ENCODE measurements around the gene CHST7. TPM values are rescaled to one million over a fixed set of nuclear protein-coding genes. Genes with fewer than 3 reads are reported as not detected.
A peak's percentile ranks its signal among the peaks of the same experiment; 100 is the strongest.

Gene CHST7
- total RNA-seq, 1 donor from 2014 or later: 5.6 TPM

GRCh38 chrX:46645614-46646013, 72.0 kb downstream of the CHST7 start:
- no peak for DNase-seq (ENCODE audit: low spot score)
- Histone ChIP-seq H4K20me1 (ENCODE audit: low read depth) (no peaks in the 10 kb centered on the region), H3K9me3 (ENCODE audit: low read depth) (no peaks in the 10 kb centered on the region), H3K4me3 (no peak overlapping the region), H3K9ac (no peak overlapping the region), H3K79me2 (ENCODE audit: low read depth) (no peaks in the 10 kb centered on the region), H3K27me3 (no peaks in the 10 kb centered on the region), H3F3A (ENCODE audit: low read depth) (peaks cover 27% of the 10 kb centered on the region), H3K4me2 (no peak overlapping the region), H3K36me3 (no peaks in the 10 kb centered on the region), H3K4me1 (peaks cover 36% of the 10 kb centered on the region), H2AFZ (replicated peaks) (no peak overlapping the region), H3K27ac (no peak overlapping the region)
- Mint-ChIP-seq H3K9me3 (peaks cover 2% of the 10 kb centered on the region), H3K27ac (no peak overlapping the region), H3K4me3 (no peak overlapping the region), H3K27me3 (ENCODE audit: insufficient read depth, low read depth) (peaks cover 2% of the 10 kb centered on the region), H3K4me1 (peaks cover 34% of the 10 kb centered on the region), H3K36me3 (peaks cover 6% of the 10 kb centered on the region)
- TF ChIP-seq EZH2 (IDR thresholded peaks at IDR 0.05): no peak
- TF ChIP-seq CTCF (IDR thresholded peaks at IDR 0.05): no peak
- no peak for TF ChIP-seq EZH2phosphoT487 (IDR thresholded peaks at IDR 0.05)

GRCh38 chrX:46647251-46647650, 73.7 kb downstream of the CHST7 start:
- H3K4me3 ChIP-seq: no peak overlapping the region
- no peaks in the 10 kb centered on the region for H3K27me3 ChIP-seq
- Mint-ChIP-seq H3K27ac (no peak overlapping the region), H3K9me3 (peaks cover 2% of the 10 kb centered on the region), H3K27me3 (ENCODE audit: insufficient read depth, low read depth) (peaks cover 3% of the 10 kb centered on the region), H3K36me3 (peaks cover 6% of the 10 kb centered on the region), H3K4me3 (no peak overlapping the region), H3K4me1 (peaks cover 34% of the 10 kb centered on the region)
- no peaks in the 10 kb centered on the region for H3K9me3 ChIP-seq (ENCODE audit: low read depth)
- peak; percentile 21 for DNase-seq (ENCODE audit: low spot score)
- H2AFZ ChIP-seq (replicated peaks): no peak overlapping the region
- no peak overlapping the region for H3K9ac ChIP-seq
- H3K4me1 ChIP-seq: peaks cover 36% of the 10 kb centered on the region
- no peaks in the 10 kb centered on the region for H3K36me3 ChIP-seq
- TF ChIP-seq EZH2 (IDR thresholded peaks at IDR 0.05): no peak
- no peak for TF ChIP-seq CTCF (IDR thresholded peaks at IDR 0.05)
- no peak for TF ChIP-seq EZH2phosphoT487 (IDR thresholded peaks at IDR 0.05)
- H3K79me2 ChIP-seq (ENCODE audit: low read depth): no peaks in the 10 kb centered on the region
- H3K4me2 ChIP-seq: peak overlapping the region; percentile 31
- no peak overlapping the region for H3K27ac ChIP-seq
- no peaks in the 10 kb centered on the region for H4K20me1 ChIP-seq (ENCODE audit: low read depth)
- H3F3A ChIP-seq (ENCODE audit: low read depth): peaks cover 32% of the 10 kb centered on the region

Small RNA genes within 50 kb of the gene (small RNA-seq; reads per million reads assigned to genes)
- not detected for gene RF00017

Other genes starting within 250 kb of the CHST7 start
- gene ZNF674, start 28.3 kb upstream of the CHST7 start, total RNA-seq (ENCODE audit: low replicate concordance): 3.6 and 3.9 TPM in 2 replicates
- gene SLC9A7, start 185.4 kb downstream of the CHST7 start, total RNA-seq (ENCODE audit: low replicate concordance): 3.4 and 3.5 TPM in 2 replicates